ENCODE results near the gene FKTN.

DNA sequence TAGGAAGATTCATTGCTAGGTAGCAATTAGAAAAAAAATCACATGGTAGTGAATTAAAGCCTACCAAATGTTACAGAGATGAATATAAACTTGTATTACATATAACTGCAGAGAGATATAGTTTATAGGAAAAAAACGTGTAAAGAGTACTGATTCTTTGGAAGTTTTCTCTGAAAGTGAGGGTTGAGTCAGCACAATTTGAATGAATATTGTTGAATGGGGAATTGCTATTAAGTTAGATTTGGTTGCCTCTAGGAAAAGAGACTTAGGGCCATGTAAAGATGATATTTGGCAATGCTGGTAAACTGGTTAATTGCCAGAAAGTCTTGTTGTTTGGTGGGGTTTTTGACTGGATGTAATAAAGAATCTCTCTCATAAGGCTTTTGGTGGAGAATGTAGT is 67.2 kb downstream of the FKTN start:
- TF ChIP-seq KAT7 (CRISPR knock-in tag; IDR thresholded peaks at IDR 0.05; ENCODE audit: borderline replicate concordance), result no peak
- TF ChIP-seq, protein P1, sequence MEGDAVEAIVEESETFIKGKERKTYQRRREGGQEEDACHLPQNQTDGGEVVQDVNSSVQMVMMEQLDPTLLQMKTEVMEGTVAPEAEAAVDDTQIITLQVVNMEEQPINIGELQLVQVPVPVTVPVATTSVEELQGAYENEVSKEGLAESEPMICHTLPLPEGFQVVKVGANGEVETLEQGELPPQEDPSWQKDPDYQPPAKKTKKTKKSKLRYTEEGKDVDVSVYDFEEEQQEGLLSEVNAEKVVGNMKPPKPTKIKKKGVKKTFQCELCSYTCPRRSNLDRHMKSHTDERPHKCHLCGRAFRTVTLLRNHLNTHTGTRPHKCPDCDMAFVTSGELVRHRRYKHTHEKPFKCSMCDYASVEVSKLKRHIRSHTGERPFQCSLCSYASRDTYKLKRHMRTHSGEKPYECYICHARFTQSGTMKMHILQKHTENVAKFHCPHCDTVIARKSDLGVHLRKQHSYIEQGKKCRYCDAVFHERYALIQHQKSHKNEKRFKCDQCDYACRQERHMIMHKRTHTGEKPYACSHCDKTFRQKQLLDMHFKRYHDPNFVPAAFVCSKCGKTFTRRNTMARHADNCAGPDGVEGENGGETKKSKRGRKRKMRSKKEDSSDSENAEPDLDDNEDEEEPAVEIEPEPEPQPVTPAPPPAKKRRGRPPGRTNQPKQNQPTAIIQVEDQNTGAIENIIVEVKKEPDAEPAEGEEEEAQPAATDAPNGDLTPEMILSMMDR (IDR thresholded peaks at IDR 0.05 in 2 of 3, conservative IDR thresholded peaks at IDR 0.05 in 1 of 3; ENCODE audit: insufficient read depth in 2 of 3, low read depth in 1 of 3, low read length in 3 of 3), result no peak
- TF ChIP-seq BHLHE40 (IDR thresholded peaks at IDR 0.05; ENCODE audit: low read length), result no peak
- no peak for TF ChIP-seq BMI1 (IDR thresholded peaks at IDR 0.05; ENCODE audit: low read length)
- no peak for TF ChIP-seq SP1 (CRISPR knock-in tag; IDR thresholded peaks at IDR 0.05)
- no peak for TF ChIP-seq POLR2B (IDR thresholded peaks at IDR 0.05; ENCODE audit: low read depth, partially characterized antibody)
- no peak for TF ChIP-seq GABPB2 (CRISPR knock-in tag; conservative IDR thresholded peaks at IDR 0.05)
- no peak for TF ChIP-seq SIN3B (IDR thresholded peaks at IDR 0.05; ENCODE audit: low read depth)
- no peak for TF ChIP-seq POLR2A (conservative IDR thresholded peaks at IDR 0.05)
- no peak for TF ChIP-seq CAMTA2 (CRISPR knock-in tag; conservative IDR thresholded peaks at IDR 0.05)
- no peak for TF ChIP-seq U2AF2 (optimal IDR thresholded peaks at IDR 0.05; ENCODE audit: low read depth, low read length)
- no peak for TF ChIP-seq RCOR1 (IDR thresholded peaks at IDR 0.05; ENCODE audit: borderline replicate concordance in 1 of 2, low read depth in 2 of 2, low read length in 2 of 2)
- TF ChIP-seq CTBP1 (IDR thresholded peaks at IDR 0.05; ENCODE audit: borderline replicate concordance), result no peak
